GM12878 (cell line): ENCODE results near the gene PTPRM. TPM values are rescaled to one million over a fixed set of nuclear protein-coding genes. Genes with fewer than 3 reads are reported as not detected.

Experiments
- ATAC-seq: fragments of 200-7000 bp; cut with Tn5 transposase; 3 replicates; pipeline ENCODE4 v1.9.1; 2020; ENCODE audit warnings: mild to moderate bottlenecking, moderate library complexity
- BruUV-seq: library from RNA; stranded (reverse); fragments of 400-500 nt; replicated peaks from 2 replicates; lab custom pipeline; 2021; lab: Mats Ljungman, UMichigan
- CTCF ChIA-PET: fragments of 300-600 bp; sonication (Branson Sonifier 250); formaldehyde crosslinking; extraction: SDS; loops from one replicate; lab custom pipeline; 2021; ENCODE audit warnings: inconsistent platforms; lab: Yijun Ruan, JAX
- POLR2A ChIA-PET: fragments of 350-600 bp; formaldehyde crosslinking; extraction: SDS; loops from one replicate; lab custom pipeline; 2021; ENCODE audit warnings: inconsistent platforms; lab: Charles Lee
- RAD21 ChIA-PET: fragments of 300-600 bp; sonication (Branson Sonifier 250); formaldehyde crosslinking; loops from one replicate; lab custom pipeline; 2023; ENCODE audit warnings: antibody characterized with exemption; ENCODE audit not compliant: unreplicated experiment; lab: Charles Lee
- SMC1A ChIA-PET: fragments of 300-600 bp; sonication (Branson Sonifier 250); formaldehyde crosslinking; loops from one replicate; lab custom pipeline; 2023; ENCODE audit not compliant: unreplicated experiment, uncharacterized antibody; lab: Charles Lee
- DNase-seq: peaks from one replicate; pipeline ENCODE4 v3.0.0-alpha.2; 2011; ENCODE audit warnings: low read depth, low spot score
- FAIRE-seq: peaks from 3 replicates; lab custom pipeline; 2011; peaks lifted over from hg19 to GRCh38; lab: Jason Lieb, UNC
- H2AFZ ChIP-seq: 2 replicates; pipeline ENCODE4 v1.6.0; 2011; ENCODE audit warnings: low read depth, low read length, control low read depth; ENCODE audit not compliant: control insufficient read depth
- H3K27ac ChIP-seq: 2 replicates; pipeline ENCODE4 v1.5.1; 2011; ENCODE audit warnings: control low read depth; ENCODE audit not compliant: control insufficient read depth, insufficient read depth
- H3K27me3 ChIP-seq, 2 experiments: replicated peaks in 1 of 2; 2 replicates each; pipeline versions ENCODE4 v1.6.0 to v1.6.1; 2011; ENCODE audit warnings: low read length in 1 of 2; ENCODE audit not compliant: control insufficient read depth in 2 of 2, insufficient read depth in 2 of 2
- H3K36me3 ChIP-seq, 2 experiments: 2 replicates each; pipeline ENCODE4 v1.5.1; 2011; ENCODE audit warnings: low read length in 1 of 2; ENCODE audit not compliant: control insufficient read depth in 2 of 2, insufficient read depth in 2 of 2
- H3K4me1 ChIP-seq: 2 replicates; pipeline ENCODE4 v1.6.1; 2011; ENCODE audit warnings: mild to moderate bottlenecking, low read length, moderate library complexity, mixed read lengths; ENCODE audit not compliant: control insufficient read depth, insufficient read depth
- H3K4me2 ChIP-seq: 2 replicates; pipeline ENCODE4 v1.6.0; 2011; ENCODE audit warnings: control low read depth; ENCODE audit not compliant: control insufficient read depth, insufficient read depth
- H3K4me3 ChIP-seq: fragments of 200-600 bp; sonication (generic); 2 replicates; pipeline ENCODE4 v1.5.1; 2016
- H3K79me2 ChIP-seq: 2 replicates; pipeline ENCODE4 v1.6.0; 2011; ENCODE audit warnings: low read length; ENCODE audit not compliant: control insufficient read depth, insufficient read depth
- H3K9ac ChIP-seq: 2 replicates; pipeline ENCODE4 v1.8.0; 2011; ENCODE audit warnings: low read length, control low read depth, mixed read lengths; ENCODE audit not compliant: control insufficient read depth, insufficient read depth
- H3K9me3 ChIP-seq: replicated peaks from 3 replicates; pipeline ENCODE4 v1.5.1; 2011; ENCODE audit warnings: mild to moderate bottlenecking, low read length; ENCODE audit not compliant: control insufficient read depth, insufficient read depth
- H4K20me1 ChIP-seq: 2 replicates; pipeline ENCODE4 v1.6.0; 2011; ENCODE audit not compliant: control insufficient read depth, insufficient read depth
- ASH2L ChIP-seq: fragments of 300-600, 200-600 bp; sonication (generic); IDR thresholded peaks from 2 replicates; pipeline ENCODE4 v1.6.1; 2017; ENCODE audit warnings: low read depth, mild to moderate bottlenecking, borderline replicate concordance
- E2F4 ChIP-seq: IDR thresholded peaks from 2 replicates; pipeline ENCODE4 v1.6.1; 2012; ENCODE audit warnings: low read depth, low read length, improper control_type of control experiment
- ESRRA ChIP-seq: IDR thresholded peaks from 2 replicates; pipeline ENCODE4 v1.6.1; 2012; ENCODE audit warnings: mild to moderate bottlenecking, low read length, improper control_type of control experiment
- RFX5 ChIP-seq: IDR thresholded peaks from 2 replicates; pipeline ENCODE4 v1.6.1; 2011; ENCODE audit warnings: low read depth, low read length, improper control_type of control experiment
- SIN3A ChIP-seq: IDR thresholded peaks from 2 replicates; pipeline ENCODE4 v1.6.1; 2012; ENCODE audit warnings: low read depth, low read length, improper control_type of control experiment
- STAT3 ChIP-seq: IDR thresholded peaks from 2 replicates; pipeline ENCODE4 v1.6.1; 2011; ENCODE audit warnings: low read depth, low read length, improper control_type of control experiment
- ZNF274 ChIP-seq: IDR thresholded peaks from one replicate; pipeline ENCODE4 v1.8.0; 2011; ENCODE audit not compliant: insufficient read length, insufficient read depth
- WGBS: methylation state at CpG from one replicate; pipeline ENCODE4 v1.1.6; 2016; ENCODE audit warnings: low lambda C conversion rate; ENCODE audit not compliant: insufficient replicate concordance, insufficient coverage; ENCODE audit errors: missing lambda C conversion rate; 5-methylcytosine and 5-hydroxymethylcytosine counted together
- in situ Hi-C: fragments of 300-500 bp; cut with MboI; formaldehyde crosslinking; loops from 9 replicates; pipeline ENCODE4 v1.14.3; 2018; ENCODE audit warnings: mixed read lengths
- intact Hi-C: fragments of 100-400 bp; cut with micrococcal nuclease; formaldehyde crosslinking; loops from one replicate; pipeline ENCODE4 v1.14.2; 2022; ENCODE audit not compliant: unreplicated experiment
- polyA plus RNA-seq, 11 experiments: library from polyadenylated mRNA; depleted of rRNA in 4 of 11; unstranded in 6 of 11; stranded (reverse) in 5 of 11; fragments of >200 nt; fragmentation: Nextera tagmentation in 4 of 11; fragmentation: Illumina TruSeq in 1 of 11; extraction: Ambion mirVana in 4 of 11; extraction: Trizol in 1 of 11; gene quantifications; 1 replicate in 1 of 11; 2 replicates in 10 of 11; pipeline versions ENCODE4 v1.2.1 to v1.2.3, GENCODE V29; 2011 to 2016; ENCODE audit warnings: inconsistent platforms in 2 of 11, missing spikeins in 2 of 11, low read depth in 1 of 11
- total RNA-seq, 4 experiments: library from RNA; depleted of rRNA in 3 of 4; stranded (reverse); fragments of >200 nt in 3 of 4; fragmentation: Illumina TruSeq in 1 of 4; extraction: Trizol in 1 of 4; gene quantifications; 2 replicates each; pipeline versions ENCODE4 v1.2.1 to v1.2.3, GENCODE V29; 2013 to 2021
- TF ChIP-seq, protein P1 (sequence below): IDR thresholded peaks from 2 replicates; pipeline ENCODE4 v1.6.1; 2011; ENCODE audit warnings: borderline replicate concordance, low read depth, mild to moderate bottlenecking, moderate library complexity, low read length; ENCODE audit not compliant: insufficient read depth, poor library complexity, severe bottlenecking
- TF ChIP-seq, protein P2 (sequence below): fragments of 450-650 bp; conservative IDR thresholded peaks from 2 replicates; pipeline ENCODE4 v1.6.1; 2017; ENCODE audit warnings: mild to moderate bottlenecking, moderate library complexity
- TF ChIP-seq, protein P3 (sequence below): fragments of 450-650 bp; formaldehyde crosslinking; IDR thresholded peaks from 2 replicates; pipeline ENCODE4 v1.5.0; 2022; ENCODE audit warnings: mild to moderate bottlenecking, missing genetic modification characterization
- TF ChIP-seq, protein P4 (sequence below): fragments of 450-650 bp; IDR thresholded peaks from 2 replicates; pipeline ENCODE4 v1.6.1; 2017; ENCODE audit warnings: mild to moderate bottlenecking, low read depth, inconsistent platforms; ENCODE audit not compliant: poor library complexity, severe bottlenecking
- TF ChIP-seq, protein P5 (sequence below): IDR thresholded peaks from 2 replicates; pipeline ENCODE4 v1.6.1; 2012; ENCODE audit warnings: low read length, inconsistent platforms

Gene PTPRM
- total and polyA plus RNA-seq, 10 of the 15 experiments (the other 5 are each of a cell fraction or from before 2014, with no cell fraction given): 0.07 to 22.6 (median 0.60) TPM

DNA sequence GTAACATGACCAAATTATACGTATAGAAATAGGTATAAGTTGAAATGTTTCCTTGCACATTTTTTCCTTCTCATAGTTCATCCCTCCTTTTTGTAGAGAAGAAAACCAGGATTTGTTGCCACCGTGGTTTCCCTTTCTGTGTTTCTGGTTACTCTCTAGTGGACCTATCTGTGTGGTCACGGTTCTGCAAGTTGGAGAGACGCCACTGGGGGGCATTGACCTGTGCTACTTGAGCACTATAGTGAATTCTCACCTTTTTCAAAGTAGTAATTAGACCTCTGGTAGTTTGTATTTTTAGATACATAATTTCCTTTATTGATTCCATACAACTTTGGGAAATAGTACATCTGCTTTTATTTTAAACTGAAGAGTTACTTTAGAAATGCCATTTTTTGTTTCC lies 444.8 kb downstream of the PTPRM start:
- H3K4me1 ChIP-seq: no peaks in the 10 kb centered on the region
- no peak overlapping the region for H2AFZ ChIP-seq
- in situ Hi-C loops: no loop called here
- no peak overlapping the region for H3K9ac ChIP-seq
- no TSS peak for BruUV-seq
- no peaks in the 10 kb centered on the region for H4K20me1 ChIP-seq
- ChIA-PET RAD21 (no interaction called here), POLR2A (no interaction called here), SMC1A (no interaction called here), CTCF (interaction anchor here (0.8 to 1.0 kb wide), 2 partner anchors 16 to 377 kb away, joined by 3 to 4 read pairs; no protein-coding TSS in a partner anchor)
- 26% methylated on average over 4 of the region's 4 CpGs for whole genome bisulfite sequencing
- H3K9me3 ChIP-seq: no peaks in the 10 kb centered on the region
- no peaks in the 10 kb centered on the region for H3K36me3 ChIP-seq
- DNase-seq (no peak), FAIRE-seq (no peak), ATAC-seq (peak; percentile 51; the same call in 2 of the 3 replicates)
- H3K4me3 ChIP-seq: no peak overlapping the region
- H3K79me2 ChIP-seq: no peaks in the 10 kb centered on the region
- H3K27ac ChIP-seq: no peak overlapping the region
- H3K4me2 ChIP-seq: no peak overlapping the region
- intact Hi-C loops: no loop called here
- no peaks in the 10 kb centered on the region for H3K27me3 ChIP-seq
- no peak for TF ChIP-seq ASH2L
- TF ChIP-seq, protein P1, sequence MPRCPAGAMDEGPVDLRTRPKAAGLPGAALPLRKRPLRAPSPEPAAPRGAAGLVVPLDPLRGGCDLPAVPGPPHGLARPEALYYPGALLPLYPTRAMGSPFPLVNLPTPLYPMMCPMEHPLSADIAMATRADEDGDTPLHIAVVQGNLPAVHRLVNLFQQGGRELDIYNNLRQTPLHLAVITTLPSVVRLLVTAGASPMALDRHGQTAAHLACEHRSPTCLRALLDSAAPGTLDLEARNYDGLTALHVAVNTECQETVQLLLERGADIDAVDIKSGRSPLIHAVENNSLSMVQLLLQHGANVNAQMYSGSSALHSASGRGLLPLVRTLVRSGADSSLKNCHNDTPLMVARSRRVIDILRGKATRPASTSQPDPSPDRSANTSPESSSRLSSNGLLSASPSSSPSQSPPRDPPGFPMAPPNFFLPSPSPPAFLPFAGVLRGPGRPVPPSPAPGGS: no peak
- no peak for TF ChIP-seq ZNF274
- TF ChIP-seq, protein P2, sequence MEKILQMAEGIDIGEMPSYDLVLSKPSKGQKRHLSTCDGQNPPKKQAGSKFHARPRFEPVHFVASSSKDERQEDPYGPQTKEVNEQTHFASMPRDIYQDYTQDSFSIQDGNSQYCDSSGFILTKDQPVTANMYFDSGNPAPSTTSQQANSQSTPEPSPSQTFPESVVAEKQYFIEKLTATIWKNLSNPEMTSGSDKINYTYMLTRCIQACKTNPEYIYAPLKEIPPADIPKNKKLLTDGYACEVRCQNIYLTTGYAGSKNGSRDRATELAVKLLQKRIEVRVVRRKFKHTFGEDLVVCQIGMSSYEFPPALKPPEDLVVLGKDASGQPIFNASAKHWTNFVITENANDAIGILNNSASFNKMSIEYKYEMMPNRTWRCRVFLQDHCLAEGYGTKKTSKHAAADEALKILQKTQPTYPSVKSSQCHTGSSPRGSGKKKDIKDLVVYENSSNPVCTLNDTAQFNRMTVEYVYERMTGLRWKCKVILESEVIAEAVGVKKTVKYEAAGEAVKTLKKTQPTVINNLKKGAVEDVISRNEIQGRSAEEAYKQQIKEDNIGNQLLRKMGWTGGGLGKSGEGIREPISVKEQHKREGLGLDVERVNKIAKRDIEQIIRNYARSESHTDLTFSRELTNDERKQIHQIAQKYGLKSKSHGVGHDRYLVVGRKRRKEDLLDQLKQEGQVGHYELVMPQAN: no peak
- TF ChIP-seq E2F4: no peak
- TF ChIP-seq RFX5: no peak
- TF ChIP-seq, protein P3, sequence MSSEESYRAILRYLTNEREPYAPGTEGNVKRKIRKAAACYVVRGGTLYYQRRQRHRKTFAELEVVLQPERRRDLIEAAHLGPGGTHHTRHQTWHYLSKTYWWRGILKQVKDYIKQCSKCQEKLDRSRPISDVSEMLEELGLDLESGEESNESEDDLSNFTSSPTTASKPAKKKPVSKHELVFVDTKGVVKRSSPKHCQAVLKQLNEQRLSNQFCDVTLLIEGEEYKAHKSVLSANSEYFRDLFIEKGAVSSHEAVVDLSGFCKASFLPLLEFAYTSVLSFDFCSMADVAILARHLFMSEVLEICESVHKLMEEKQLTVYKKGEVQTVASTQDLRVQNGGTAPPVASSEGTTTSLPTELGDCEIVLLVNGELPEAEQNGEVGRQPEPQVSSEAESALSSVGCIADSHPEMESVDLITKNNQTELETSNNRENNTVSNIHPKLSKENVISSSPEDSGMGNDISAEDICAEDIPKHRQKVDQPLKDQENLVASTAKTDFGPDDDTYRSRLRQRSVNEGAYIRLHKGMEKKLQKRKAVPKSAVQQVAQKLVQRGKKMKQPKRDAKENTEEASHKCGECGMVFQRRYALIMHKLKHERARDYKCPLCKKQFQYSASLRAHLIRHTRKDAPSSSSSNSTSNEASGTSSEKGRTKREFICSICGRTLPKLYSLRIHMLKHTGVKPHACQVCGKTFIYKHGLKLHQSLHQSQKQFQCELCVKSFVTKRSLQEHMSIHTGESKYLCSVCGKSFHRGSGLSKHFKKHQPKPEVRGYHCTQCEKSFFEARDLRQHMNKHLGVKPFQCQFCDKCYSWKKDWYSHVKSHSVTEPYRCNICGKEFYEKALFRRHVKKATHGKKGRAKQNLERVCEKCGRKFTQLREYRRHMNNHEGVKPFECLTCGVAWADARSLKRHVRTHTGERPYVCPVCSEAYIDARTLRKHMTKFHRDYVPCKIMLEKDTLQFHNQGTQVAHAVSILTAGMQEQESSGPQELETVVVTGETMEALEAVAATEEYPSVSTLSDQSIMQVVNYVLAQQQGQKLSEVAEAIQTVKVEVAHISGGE (CRISPR knock-in tag): no peak
- no peak for TF ChIP-seq SIN3A
- TF ChIP-seq, protein P4, sequence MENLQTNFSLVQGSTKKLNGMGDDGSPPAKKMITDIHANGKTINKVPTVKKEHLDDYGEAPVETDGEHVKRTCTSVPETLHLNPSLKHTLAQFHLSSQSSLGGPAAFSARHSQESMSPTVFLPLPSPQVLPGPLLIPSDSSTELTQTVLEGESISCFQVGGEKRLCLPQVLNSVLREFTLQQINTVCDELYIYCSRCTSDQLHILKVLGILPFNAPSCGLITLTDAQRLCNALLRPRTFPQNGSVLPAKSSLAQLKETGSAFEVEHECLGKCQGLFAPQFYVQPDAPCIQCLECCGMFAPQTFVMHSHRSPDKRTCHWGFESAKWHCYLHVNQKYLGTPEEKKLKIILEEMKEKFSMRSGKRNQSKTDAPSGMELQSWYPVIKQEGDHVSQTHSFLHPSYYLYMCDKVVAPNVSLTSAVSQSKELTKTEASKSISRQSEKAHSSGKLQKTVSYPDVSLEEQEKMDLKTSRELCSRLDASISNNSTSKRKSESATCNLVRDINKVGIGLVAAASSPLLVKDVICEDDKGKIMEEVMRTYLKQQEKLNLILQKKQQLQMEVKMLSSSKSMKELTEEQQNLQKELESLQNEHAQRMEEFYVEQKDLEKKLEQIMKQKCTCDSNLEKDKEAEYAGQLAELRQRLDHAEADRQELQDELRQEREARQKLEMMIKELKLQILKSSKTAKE: no peak
- TF ChIP-seq STAT3: no peak
- no peak for TF ChIP-seq ESRRA
- TF ChIP-seq, protein P5, sequence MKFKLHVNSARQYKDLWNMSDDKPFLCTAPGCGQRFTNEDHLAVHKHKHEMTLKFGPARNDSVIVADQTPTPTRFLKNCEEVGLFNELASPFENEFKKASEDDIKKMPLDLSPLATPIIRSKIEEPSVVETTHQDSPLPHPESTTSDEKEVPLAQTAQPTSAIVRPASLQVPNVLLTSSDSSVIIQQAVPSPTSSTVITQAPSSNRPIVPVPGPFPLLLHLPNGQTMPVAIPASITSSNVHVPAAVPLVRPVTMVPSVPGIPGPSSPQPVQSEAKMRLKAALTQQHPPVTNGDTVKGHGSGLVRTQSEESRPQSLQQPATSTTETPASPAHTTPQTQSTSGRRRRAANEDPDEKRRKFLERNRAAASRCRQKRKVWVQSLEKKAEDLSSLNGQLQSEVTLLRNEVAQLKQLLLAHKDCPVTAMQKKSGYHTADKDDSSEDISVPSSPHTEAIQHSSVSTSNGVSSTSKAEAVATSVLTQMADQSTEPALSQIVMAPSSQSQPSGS: no peak
